Gastroesophageal sphincter (tissue), 3 donors: ENCODE data around the gene TBRG4.
"Not testable (repeated sequence)": the region's sequence is repeated elsewhere in the genome, so short reads cannot be mapped to it uniquely, and the experiment has no call there.

Source experiments
- CTCF ChIP-seq, 4 experiments: fragments of 200-600 bp in 2 of 4; fragments of 450-650 bp in 2 of 4; sonication (generic) in 1 of 4; IDR thresholded peaks; one replicate each; pipeline ENCODE4 v1.5.1; 2017 to 2019; ENCODE audit warnings: antibody characterized with exemption in 4 of 4, mild to moderate bottlenecking in 2 of 4, moderate library complexity in 2 of 4
- EP300 ChIP-seq: sonication (generic); formaldehyde crosslinking; IDR thresholded peaks from one replicate; pipeline ENCODE4 v1.6.1; 2017; ENCODE audit warnings: antibody characterized with exemption, mild to moderate bottlenecking
- POLR2AphosphoS5 ChIP-seq: sonication (generic); formaldehyde crosslinking; IDR thresholded peaks from one replicate; pipeline ENCODE4 v1.6.1; 2017; ENCODE audit warnings: antibody characterized with exemption

DNA sequence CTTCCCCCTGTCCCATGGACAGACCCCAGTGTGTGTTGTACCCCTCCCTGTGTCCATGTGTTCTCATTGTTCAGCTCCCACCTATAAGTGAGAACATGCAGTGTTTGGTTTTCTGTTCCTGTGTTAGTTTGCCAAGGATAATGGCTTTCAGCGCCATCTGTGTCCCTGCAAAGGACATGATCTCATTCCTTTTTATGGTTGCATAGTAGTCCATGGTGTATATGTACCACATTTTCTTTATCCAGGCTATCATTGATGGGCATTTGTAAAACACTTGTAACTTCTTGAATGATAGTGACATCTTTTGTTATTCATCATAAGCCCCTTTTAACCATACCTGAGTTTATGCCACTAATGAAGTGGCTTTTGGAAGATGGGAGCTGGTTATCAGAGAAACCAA is 2.8 kb upstream of the TBRG4 start:
- not testable (repeated sequence) for TF ChIP-seq CTCF (IDR thresholded peaks at IDR 0.05); POLR2AphosphoS5; EP300
